ENCODE measurements around the gene PTH2. TPM values are rescaled to one million over a fixed set of nuclear protein-coding genes. Genes with fewer than 3 reads are reported as not detected.

PTH2 gene, protein sequence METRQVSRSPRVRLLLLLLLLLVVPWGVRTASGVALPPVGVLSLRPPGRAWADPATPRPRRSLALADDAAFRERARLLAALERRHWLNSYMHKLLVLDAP
- total RNA-seq (2012; rRNA removed) = not detected in 2 replicates

DNA sequence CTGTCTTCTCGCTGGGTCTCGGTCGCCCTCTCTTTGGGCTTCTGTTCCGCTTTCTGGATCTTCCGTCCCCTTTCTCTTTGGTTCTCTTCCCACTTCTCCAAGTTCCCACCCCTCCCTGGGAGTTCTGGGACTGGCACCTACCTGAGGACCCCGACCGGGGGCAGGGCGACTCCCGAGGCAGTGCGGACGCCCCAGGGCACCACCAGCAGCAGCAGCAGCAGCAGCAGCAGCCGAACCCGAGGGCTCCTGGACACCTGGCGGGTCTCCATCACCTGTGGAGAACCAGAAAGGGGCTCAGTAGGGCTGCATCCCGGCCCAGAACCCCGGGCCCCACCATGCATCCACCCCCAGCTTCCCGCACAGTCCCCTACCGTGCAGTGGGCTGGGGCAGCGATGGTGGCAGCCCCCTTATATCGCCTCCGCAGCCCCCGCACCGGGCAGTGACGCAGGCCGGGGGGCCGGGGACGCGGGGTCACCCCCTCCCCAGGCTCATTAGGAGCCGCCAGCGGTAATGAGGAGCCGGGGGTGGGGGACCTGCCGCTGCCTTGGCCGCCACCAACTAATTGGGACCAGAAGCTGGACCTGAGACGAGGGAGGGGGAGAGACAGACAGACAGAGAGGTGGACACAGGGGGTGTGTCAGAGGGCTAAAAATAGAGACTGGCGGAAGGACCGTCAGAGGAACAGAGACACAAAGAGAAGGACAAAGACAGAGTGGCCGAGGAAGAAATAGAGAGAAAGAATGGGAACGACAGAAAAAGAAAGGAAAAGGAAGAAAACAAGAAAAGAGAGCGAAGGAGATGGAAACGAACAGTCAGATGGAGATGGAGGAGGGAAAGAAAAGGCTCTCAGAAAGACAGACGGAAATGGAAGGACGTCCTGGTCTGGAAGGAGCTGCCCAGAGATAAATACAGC lies at the start of gene PTH2:
TSS of gene PTH2 (minus strand) at position 371 of the 914 bp plus-strand sequence. CDS start at position 269, 102 bp downstream.
- H3K9me3 ChIP-seq (replicated peaks; ENCODE audit: low read length) = no peaks in the 10 kb centered on the region
- no peak within 1 kb of the TSS for H3K9ac ChIP-seq (ENCODE audit: low read depth, low read length)
- no peak within 1 kb of the TSS for H3K4me3 ChIP-seq (ENCODE audit: low read length)
- no peak within 1 kb of the TSS for H3K4me2 ChIP-seq (ENCODE audit: low read length)
- H3K36me3 ChIP-seq (ENCODE audit: insufficient read depth, low read length) = no peaks in the 10 kb centered on the region
- peaks cover 94% of the 10 kb centered on the region for H3K27me3 ChIP-seq (ENCODE audit: control insufficient read depth, insufficient read depth, low read length)
- no peaks in the 10 kb centered on the region for H3K4me1 ChIP-seq (ENCODE audit: control insufficient read depth, insufficient read depth, low read length)

DNA sequence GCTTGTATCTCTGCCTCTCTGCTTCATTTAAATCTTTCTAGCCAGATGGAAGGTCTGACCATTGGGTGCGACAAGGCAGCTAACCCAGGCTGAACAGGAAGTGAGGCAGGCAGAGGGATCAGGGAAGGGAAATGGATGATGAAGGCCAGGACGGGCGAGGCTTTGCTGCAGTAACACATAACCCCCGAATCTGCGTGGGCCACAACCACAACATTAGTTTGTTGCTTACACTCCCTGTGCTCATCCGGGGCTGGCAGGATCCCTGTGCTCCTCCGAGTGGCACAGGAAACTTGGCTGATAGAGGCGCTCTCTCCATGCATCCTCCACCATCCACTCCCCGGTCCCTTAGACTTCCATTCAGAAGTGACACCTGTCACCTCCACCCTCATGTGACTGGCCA lies 49.7 kb upstream of the PTH2 start:
- no peak overlapping the region for H3K4me2 ChIP-seq (ENCODE audit: low read length)
- no peaks in the 10 kb centered on the region for H3K36me3 ChIP-seq (ENCODE audit: insufficient read depth, low read length)
- H3K9ac ChIP-seq (ENCODE audit: low read depth, low read length) = no peak overlapping the region
- H3K27me3 ChIP-seq (ENCODE audit: control insufficient read depth, insufficient read depth, low read length) = no peaks in the 10 kb centered on the region
- H3K4me1 ChIP-seq (ENCODE audit: control insufficient read depth, insufficient read depth, low read length) = peaks cover 4% of the 10 kb centered on the region
- H3K4me3 ChIP-seq (ENCODE audit: low read length) = no peak overlapping the region
- no peaks in the 10 kb centered on the region for H3K9me3 ChIP-seq (replicated peaks; ENCODE audit: low read length)

DNA sequence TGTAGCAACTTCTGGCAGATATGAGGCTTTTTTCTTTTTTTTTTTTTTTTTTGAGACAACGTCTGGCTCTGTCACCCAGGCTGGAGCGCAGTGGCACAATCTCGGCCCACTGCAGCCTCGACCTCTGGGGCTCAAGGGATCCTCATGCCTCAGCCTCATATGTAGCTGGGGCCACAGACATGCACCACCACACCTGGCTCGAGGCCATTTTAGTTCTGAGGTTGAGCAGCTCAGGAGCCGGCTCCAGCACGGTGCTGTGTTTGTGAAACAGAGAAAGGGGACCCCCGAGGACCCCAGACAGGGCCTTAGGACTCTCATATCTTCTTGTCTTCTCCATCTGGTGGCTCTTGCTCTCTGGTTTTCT lies 47.4 kb upstream of the PTH2 start:
- no peak overlapping the region for H3K9ac ChIP-seq (ENCODE audit: low read depth, low read length)
- H3K9me3 ChIP-seq (replicated peaks; ENCODE audit: low read length) = no peaks in the 10 kb centered on the region
- H3K36me3 ChIP-seq (ENCODE audit: insufficient read depth, low read length) = no peaks in the 10 kb centered on the region
- H3K4me2 ChIP-seq (ENCODE audit: low read length) = no peak overlapping the region
- H3K27me3 ChIP-seq (ENCODE audit: control insufficient read depth, insufficient read depth, low read length) = no peaks in the 10 kb centered on the region
- H3K4me1 ChIP-seq (ENCODE audit: control insufficient read depth, insufficient read depth, low read length) = peaks cover 4% of the 10 kb centered on the region
- H3K4me3 ChIP-seq (ENCODE audit: low read length) = no peak overlapping the region

DNA sequence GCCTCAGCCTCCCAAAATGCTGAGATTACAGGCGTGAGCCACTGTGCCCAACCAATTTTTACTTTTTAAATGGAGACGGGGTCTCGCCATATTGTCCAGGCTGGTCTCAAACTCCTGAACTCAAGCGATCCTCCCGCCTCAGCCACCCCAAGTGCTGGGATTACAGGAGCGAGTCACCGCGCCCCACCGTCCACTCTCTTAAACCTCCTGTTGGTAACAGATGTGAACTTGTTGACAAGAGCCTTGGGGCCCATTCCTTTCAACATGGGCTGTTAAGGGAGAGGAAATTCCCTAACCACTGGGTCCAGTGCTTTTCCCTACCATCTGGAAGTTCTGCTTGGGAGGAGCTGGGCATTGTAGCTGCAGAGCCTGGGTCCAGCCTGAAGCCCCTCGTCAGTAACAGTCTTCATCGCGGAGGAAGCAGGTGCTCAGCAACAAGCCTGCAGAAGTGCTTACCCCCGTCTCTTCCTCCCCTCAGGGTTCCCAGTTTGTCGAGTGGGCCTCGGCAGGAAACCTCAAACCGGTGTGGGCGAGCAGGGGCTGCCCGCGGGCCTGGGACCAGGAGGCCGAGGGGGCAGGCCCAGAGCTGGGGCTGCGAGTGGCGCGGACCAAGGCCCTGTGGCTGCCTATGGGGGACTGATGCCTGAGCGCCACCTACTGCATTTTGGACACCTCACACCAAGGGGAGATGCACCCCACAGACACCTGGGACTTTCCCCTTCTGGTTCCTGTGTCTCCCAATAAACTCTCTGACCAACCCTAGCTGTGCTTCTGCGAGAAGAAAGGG lies 46.8 kb upstream of the PTH2 start:
- H3K27me3 ChIP-seq (ENCODE audit: control insufficient read depth, insufficient read depth, low read length) = no peaks in the 10 kb centered on the region
- no peak overlapping the region for H3K9ac ChIP-seq (ENCODE audit: low read depth, low read length)
- H3K9me3 ChIP-seq (replicated peaks; ENCODE audit: low read length) = no peaks in the 10 kb centered on the region
- no peaks in the 10 kb centered on the region for H3K36me3 ChIP-seq (ENCODE audit: insufficient read depth, low read length)
- peaks cover 4% of the 10 kb centered on the region for H3K4me1 ChIP-seq (ENCODE audit: control insufficient read depth, insufficient read depth, low read length)
- H3K4me3 ChIP-seq (ENCODE audit: low read length) = no peak overlapping the region
- no peak overlapping the region for H3K4me2 ChIP-seq (ENCODE audit: low read length)

DNA sequence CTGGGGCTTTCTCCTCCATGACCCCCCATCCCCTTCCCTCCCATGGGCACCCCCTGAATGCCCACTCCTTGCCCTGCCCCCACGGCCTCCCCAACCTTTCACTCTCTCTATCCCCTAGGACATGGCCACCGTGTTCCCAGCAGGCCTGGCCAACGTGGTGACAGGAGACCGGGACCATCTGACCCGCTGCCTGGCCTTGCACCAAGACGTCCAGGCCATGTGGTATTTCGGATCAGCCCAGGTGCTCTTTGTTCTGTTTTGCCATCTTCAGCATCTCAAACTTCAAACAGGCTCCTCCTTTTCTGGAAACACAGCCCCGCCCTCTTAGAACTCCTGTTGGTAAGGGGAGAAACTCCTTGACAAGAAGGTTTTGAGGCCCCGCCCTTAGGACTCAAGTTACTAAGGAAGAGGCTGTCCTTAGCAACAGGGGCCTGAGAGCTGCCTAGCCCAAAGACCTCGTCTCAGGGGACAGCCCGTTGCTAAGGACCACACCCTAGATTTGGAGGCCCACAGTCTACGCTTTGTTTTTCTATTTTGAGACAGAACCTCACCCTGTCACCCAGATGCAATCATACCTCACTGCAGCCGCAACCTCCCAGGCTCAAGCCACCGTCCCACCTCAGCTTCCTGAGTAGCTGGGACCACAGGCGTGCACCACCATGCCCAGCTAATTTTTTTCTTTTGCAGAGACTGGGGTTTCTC lies 45.7 kb upstream of the PTH2 start:
- H3K36me3 ChIP-seq (ENCODE audit: insufficient read depth, low read length) = peaks cover 5% of the 10 kb centered on the region
- no peak overlapping the region for H3K9ac ChIP-seq (ENCODE audit: low read depth, low read length)
- H3K27me3 ChIP-seq (ENCODE audit: control insufficient read depth, insufficient read depth, low read length) = no peaks in the 10 kb centered on the region
- H3K4me1 ChIP-seq (ENCODE audit: control insufficient read depth, insufficient read depth, low read length) = peaks cover 4% of the 10 kb centered on the region
- H3K4me3 ChIP-seq (ENCODE audit: low read length) = no peak overlapping the region
- no peak overlapping the region for H3K4me2 ChIP-seq (ENCODE audit: low read length)
- no peaks in the 10 kb centered on the region for H3K9me3 ChIP-seq (replicated peaks; ENCODE audit: low read length)

DNA sequence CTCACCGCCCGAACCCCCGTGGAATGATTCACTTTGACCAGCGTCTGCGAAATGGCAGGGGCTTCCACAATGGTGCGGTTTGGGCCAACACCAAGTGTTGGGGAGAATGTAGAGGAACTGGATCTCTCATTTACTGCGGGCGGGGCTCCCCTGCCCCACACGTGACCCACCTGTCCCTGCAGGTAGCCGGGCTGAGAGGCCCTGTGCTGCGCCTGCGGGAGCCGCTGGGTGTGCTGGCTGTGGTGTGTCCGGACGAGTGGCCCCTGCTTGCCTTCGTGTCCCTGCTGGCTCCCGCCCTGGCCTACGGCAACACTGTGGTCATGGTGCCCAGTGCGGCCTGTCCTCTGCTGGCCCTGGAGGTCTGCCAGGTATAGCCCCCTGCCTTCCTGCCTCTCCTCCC lies 45.0 kb upstream of the PTH2 start:
- Histone ChIP-seq H3K27me3 (ENCODE audit: control insufficient read depth, insufficient read depth, low read length) (no peaks in the 10 kb centered on the region), H3K36me3 (ENCODE audit: insufficient read depth, low read length) (peaks cover 5% of the 10 kb centered on the region), H3K9ac (ENCODE audit: low read depth, low read length) (no peak overlapping the region), H3K4me2 (ENCODE audit: low read length) (no peak overlapping the region), H3K4me1 (ENCODE audit: control insufficient read depth, insufficient read depth, low read length) (no peaks in the 10 kb centered on the region), H3K9me3 (replicated peaks; ENCODE audit: low read length) (no peaks in the 10 kb centered on the region), H3K4me3 (ENCODE audit: low read length) (no peak overlapping the region)

DNA sequence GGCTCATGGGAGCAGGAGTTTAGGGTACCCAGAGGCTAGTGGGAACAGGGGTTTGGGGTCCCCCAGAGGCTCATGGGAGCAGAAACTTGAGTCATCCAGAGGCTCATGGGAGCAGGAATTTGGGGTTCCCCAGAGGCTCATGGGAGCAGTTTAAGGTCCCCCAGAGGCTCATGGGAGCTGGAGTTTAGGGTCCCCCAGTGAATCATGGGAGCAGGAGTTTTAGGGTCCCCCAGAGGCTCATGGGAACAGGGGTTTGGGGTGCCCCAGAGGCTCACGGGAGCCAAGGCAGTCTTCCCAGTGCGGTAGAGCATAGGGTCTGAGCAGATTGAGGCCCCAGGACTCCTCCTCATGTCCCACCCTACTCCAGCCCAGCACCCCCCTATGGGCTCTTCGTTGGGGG lies 42.1 kb upstream of the PTH2 start:
- H3K4me2 ChIP-seq (ENCODE audit: low read length) = no peak overlapping the region
- no peak overlapping the region for H3K4me3 ChIP-seq (ENCODE audit: low read length)
- H3K9me3 ChIP-seq (replicated peaks; ENCODE audit: low read length) = no peaks in the 10 kb centered on the region
- H3K9ac ChIP-seq (ENCODE audit: low read depth, low read length) = no peak overlapping the region
- H3K4me1 ChIP-seq (ENCODE audit: control insufficient read depth, insufficient read depth, low read length) = no peaks in the 10 kb centered on the region
- no peaks in the 10 kb centered on the region for H3K27me3 ChIP-seq (ENCODE audit: control insufficient read depth, insufficient read depth, low read length)
- peaks cover 5% of the 10 kb centered on the region for H3K36me3 ChIP-seq (ENCODE audit: insufficient read depth, low read length)

DNA sequence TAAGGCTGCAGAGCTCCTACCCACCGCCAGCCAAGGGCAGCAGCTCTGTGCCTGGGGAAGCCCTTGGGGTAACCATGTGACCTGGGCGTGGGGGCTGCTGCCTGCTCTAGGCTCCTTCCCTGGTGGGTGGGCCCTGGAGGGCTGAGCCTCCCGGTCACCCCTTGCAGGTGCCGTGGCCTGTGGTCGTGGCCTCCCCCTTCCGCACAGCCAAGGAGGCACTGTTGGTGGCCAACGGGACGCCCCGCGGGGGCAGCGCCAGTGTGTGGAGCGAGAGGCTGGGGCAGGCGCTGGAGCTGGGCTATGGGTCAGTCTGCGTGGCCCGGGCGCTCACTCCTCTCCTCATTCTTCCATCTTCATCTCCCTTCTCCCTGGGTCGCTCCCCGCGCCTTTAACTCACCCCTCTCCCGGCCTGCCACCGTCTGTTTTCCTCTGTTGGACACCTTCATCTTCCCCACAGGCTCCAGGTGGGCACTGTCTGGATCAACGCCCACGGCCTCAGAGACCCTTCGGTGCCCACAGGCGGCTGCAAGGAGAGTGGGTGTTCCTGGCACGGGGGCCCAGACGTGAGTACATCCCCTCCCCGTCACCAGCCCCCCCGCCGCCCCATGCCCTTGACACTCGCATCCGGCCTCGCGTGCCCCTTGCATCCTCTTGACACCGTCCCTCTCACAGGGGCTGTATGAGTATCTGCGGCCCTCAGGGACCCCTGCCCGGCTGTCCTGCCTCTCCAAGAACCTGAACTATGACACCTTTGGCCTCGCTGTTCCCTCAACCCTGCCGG lies 40.9 kb upstream of the PTH2 start:
- Histone ChIP-seq H3K4me1 (ENCODE audit: control insufficient read depth, insufficient read depth, low read length) (no peaks in the 10 kb centered on the region), H3K36me3 (ENCODE audit: insufficient read depth, low read length) (peaks cover 11% of the 10 kb centered on the region), H3K4me2 (ENCODE audit: low read length) (no peak overlapping the region), H3K4me3 (ENCODE audit: low read length) (no peak overlapping the region), H3K9ac (ENCODE audit: low read depth, low read length) (no peak overlapping the region), H3K27me3 (ENCODE audit: control insufficient read depth, insufficient read depth, low read length) (no peaks in the 10 kb centered on the region), H3K9me3 (replicated peaks; ENCODE audit: low read length) (no peaks in the 10 kb centered on the region)

DNA sequence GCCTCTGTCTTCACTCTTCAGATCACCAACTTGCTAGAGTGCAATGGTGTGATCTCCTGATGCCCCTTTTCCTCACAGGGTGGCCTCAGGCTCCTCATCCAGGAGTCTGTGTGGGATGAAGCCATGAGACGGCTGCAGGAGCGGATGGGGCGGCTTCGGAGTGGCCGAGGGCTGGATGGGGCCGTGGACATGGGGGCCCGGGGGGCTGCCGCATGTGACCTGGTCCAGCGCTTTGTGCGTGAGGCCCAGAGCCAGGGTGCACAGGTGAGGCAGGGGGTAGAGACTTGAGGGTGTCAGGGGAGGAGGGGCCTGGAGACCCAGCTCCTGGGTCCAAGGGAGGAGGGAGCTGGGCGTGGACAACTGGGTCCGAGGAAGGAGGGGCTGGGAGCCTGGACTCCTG lies 39.3 kb upstream of the PTH2 start:
- peaks cover 11% of the 10 kb centered on the region for H3K36me3 ChIP-seq (ENCODE audit: insufficient read depth, low read length)
- no peak overlapping the region for H3K4me3 ChIP-seq (ENCODE audit: low read length)
- H3K4me2 ChIP-seq (ENCODE audit: low read length) = no peak overlapping the region
- no peaks in the 10 kb centered on the region for H3K9me3 ChIP-seq (replicated peaks; ENCODE audit: low read length)
- H3K27me3 ChIP-seq (ENCODE audit: control insufficient read depth, insufficient read depth, low read length) = no peaks in the 10 kb centered on the region
- no peak overlapping the region for H3K9ac ChIP-seq (ENCODE audit: low read depth, low read length)
- peaks cover 3% of the 10 kb centered on the region for H3K4me1 ChIP-seq (ENCODE audit: control insufficient read depth, insufficient read depth, low read length)

DNA sequence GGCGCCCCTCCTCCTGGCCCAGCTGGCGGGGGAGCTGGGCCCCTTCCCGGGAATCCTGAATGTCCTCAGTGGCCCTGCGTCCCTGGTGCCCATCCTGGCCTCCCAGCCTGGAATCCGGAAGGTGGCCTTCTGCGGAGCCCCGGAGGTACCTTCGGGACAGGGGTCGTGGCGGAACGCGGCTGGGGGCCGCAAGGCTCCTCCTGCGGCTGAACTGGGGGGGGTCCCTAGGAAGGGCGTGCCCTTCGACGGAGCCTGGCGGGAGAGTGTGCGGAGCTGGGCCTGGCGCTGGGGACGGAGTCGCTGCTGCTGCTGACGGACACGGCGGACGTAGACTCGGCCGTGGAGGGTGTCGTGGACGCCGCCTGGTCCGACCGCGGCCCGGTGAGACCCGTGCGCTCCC lies 38.4 kb upstream of the PTH2 start:
- Histone ChIP-seq H3K9me3 (replicated peaks; ENCODE audit: low read length) (no peaks in the 10 kb centered on the region), H3K4me3 (ENCODE audit: low read length) (no peak overlapping the region), H3K9ac (ENCODE audit: low read depth, low read length) (no peak overlapping the region)

More for the DNA sequence above, 38.4 kb upstream of the PTH2 start:
- H3K4me1 ChIP-seq (ENCODE audit: control insufficient read depth, insufficient read depth, low read length) = peaks cover 3% of the 10 kb centered on the region
- H3K27me3 ChIP-seq (ENCODE audit: control insufficient read depth, insufficient read depth, low read length) = no peaks in the 10 kb centered on the region
- H3K4me2 ChIP-seq (ENCODE audit: low read length) = no peak overlapping the region
- peaks cover 11% of the 10 kb centered on the region for H3K36me3 ChIP-seq (ENCODE audit: insufficient read depth, low read length)
